ENCODE results near the gene ERCC5. TPM values are rescaled to one million over a fixed set of nuclear protein-coding genes. Genes with fewer than 3 reads are reported as not detected.

The ERCC5 gene
- total RNA-seq, 1 experiment from 2014 or later: 51.9 TPM

DNA sequence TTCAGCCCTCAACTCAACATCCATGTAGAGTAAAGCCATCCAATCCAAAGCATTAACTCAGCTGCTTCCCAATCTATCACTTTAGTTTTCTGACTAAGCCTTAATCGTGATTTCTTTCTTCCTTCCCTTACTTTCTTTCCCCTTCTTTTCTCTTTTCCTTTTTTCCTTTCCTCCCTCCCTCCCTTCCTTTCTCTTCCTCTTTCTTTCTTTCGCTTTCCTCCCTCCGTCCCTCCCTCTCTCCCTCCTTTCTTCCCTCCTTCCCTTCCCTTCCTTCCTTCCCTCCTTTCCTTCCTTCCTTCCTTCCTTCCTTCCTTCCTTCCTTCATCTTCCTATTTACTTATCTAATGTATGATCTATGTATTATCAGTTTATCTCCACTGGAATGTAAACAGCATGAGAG lies 71.2 kb downstream of the ERCC5 start:
- no peak for DNase-seq (ENCODE audit: low read depth)

DNA sequence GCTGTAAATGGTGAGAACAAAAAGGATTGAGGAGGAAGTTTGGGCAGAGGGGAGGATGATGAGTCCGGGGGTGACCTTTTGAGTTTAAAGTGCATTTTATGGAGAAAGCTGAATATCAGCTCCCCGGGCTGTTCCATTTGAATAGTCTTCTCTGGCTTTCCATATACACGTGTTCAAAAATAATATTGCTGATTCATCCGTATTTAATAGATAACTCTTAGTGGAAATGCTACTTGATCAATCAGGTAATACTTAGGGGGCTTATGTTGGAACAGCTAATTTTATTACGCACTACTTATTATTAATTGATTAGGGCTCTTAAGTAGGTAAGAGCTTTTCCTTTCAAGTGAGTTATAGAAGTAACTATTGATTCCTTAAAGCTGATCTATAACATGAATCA lies 76.4 kb downstream of the ERCC5 start:
- DNase-seq (ENCODE audit: low read depth): no peak

Other genes with a start within 250 kb of the ERCC5 start
- 41.1 and 47.0 TPM in 2 replicates for gene TPP2, start 249.0 kb upstream of the ERCC5 start, total RNA-seq (2014; rRNA removed; shearing (Covaris generic))
- gene METTL21C, start 151.0 kb upstream of the ERCC5 start, total RNA-seq (2014; rRNA removed; shearing (Covaris generic)): not detected in 2 replicates
- gene TEX30, start 72.2 kb upstream of the ERCC5 start, total RNA-seq (2014; rRNA removed; shearing (Covaris generic)): 42.7 and 48.8 TPM in 2 replicates
- 19.9 and 26.1 TPM in 2 replicates for gene POGLUT2, start 47.1 kb upstream of the ERCC5 start, total RNA-seq (2014; rRNA removed; shearing (Covaris generic))
- 27.7 and 27.8 TPM in 2 replicates for gene BIVM, start 46.9 kb upstream of the ERCC5 start, total RNA-seq (2014; rRNA removed; shearing (Covaris generic))
- not detected in 2 replicates for gene SLC10A2, start 220.4 kb downstream of the ERCC5 start, total RNA-seq (2014; rRNA removed; shearing (Covaris generic))